Transverse colon (tissue), 3 donors: ENCODE measurements around the gene ABCA5.
"Not testable (repeated sequence)": the region's sequence is repeated elsewhere in the genome, so short reads cannot be mapped to it uniquely, and the experiment has no call there.

ENCODE experiments used
- CTCF ChIP-seq, 5 experiments: fragments of 200-600 bp in 3 of 5; fragments of 450-650 bp in 2 of 5; sonication (generic) in 3 of 5; IDR thresholded peaks; 1 replicate in 2 of 5; 2 replicates in 3 of 5; pipeline ENCODE4 v1.5.1; 2016 to 2017; ENCODE audit warnings: antibody characterized with exemption in 5 of 5, inconsistent platforms in 3 of 5, mild to moderate bottlenecking in 2 of 5, moderate library complexity in 1 of 5
- POLR2A ChIP-seq: fragments of 450-650 bp; IDR thresholded peaks from one replicate; pipeline ENCODE4 v1.6.1; 2016; ENCODE audit warnings: antibody characterized with exemption, mild to moderate bottlenecking, moderate library complexity

- TF ChIP-seq POLR2A; CTCF (IDR thresholded peaks at IDR 0.05): not testable (repeated sequence)
Measured at GRCh38 chr17:69298120-69298722, 28.7 kb downstream of the ABCA5 start.
